ENCODE measurements around the gene GTPBP1. TPM values are rescaled to one million over a fixed set of nuclear protein-coding genes. Genes with fewer than 3 reads are reported as not detected.

GTPBP1 gene
- total RNA-seq, 2 donors from 2014 or later: 135 to 192 TPM

- H3K9me3 Mint-ChIP-seq: no peaks in the 10 kb centered on the region
- H3K4me3 Mint-ChIP-seq: no peak overlapping the region
- DNase-seq (ENCODE audit: low spot score) (no peak), ATAC-seq (no peak)
- H3K4me1 Mint-ChIP-seq (ENCODE audit: low read depth in 2 of 2): peaks cover 0 to 10% of the 10 kb centered on the region in 2 donors
- no peak overlapping the region for H3K27ac Mint-ChIP-seq
- H3K27me3 Mint-ChIP-seq: no peaks in the 10 kb centered on the region
- no peaks in the 10 kb centered on the region for H3K36me3 Mint-ChIP-seq
Measured at GRCh38 chr22:38773363-38773946, 67.7 kb downstream of the GTPBP1 start.

GRCh38 chr22:38774496-38775166, 68.9 kb downstream of the GTPBP1 start:
- H3K27me3 Mint-ChIP-seq: no peaks in the 10 kb centered on the region
- no peaks in the 10 kb centered on the region for H3K36me3 Mint-ChIP-seq
- no peaks in the 10 kb centered on the region for H3K9me3 Mint-ChIP-seq
- DNase-seq (ENCODE audit: low spot score) (no peak), ATAC-seq (no peak)
- H3K27ac Mint-ChIP-seq: peak overlapping the region in 1 of 2 donors; percentile 75
- H3K4me3 Mint-ChIP-seq: no peak overlapping the region
- peaks cover 0 to 7% of the 10 kb centered on the region in 2 donors for H3K4me1 Mint-ChIP-seq (ENCODE audit: low read depth in 2 of 2)

- Mint-ChIP-seq H3K36me3 (no peaks in the 10 kb centered on the region), H3K27me3 (no peaks in the 10 kb centered on the region), H3K4me3 (no peak overlapping the region), H3K4me1 (ENCODE audit: low read depth in 2 of 2) (peaks cover 0 to 7% of the 10 kb centered on the region in 2 donors), H3K9me3 (no peaks in the 10 kb centered on the region), H3K27ac (peak overlapping the region in 1 of 2 donors; percentile 75)
- ATAC-seq: no peak
- DNase-seq (ENCODE audit: low spot score): no peak
Measured at GRCh38 chr22:38775656-38776055, 69.9 kb downstream of the GTPBP1 start.

- Mint-ChIP-seq H3K36me3 (no peaks in the 10 kb centered on the region), H3K9me3 (no peaks in the 10 kb centered on the region), H3K4me1 (ENCODE audit: low read depth in 2 of 2) (peaks cover 0 to 7% of the 10 kb centered on the region in 2 donors), H3K4me3 (no peak overlapping the region), H3K27me3 (no peaks in the 10 kb centered on the region), H3K27ac (no peak overlapping the region)
- no peak for DNase-seq (ENCODE audit: low spot score)
- no peak for ATAC-seq
Measured at GRCh38 chr22:38776086-38776485, 70.3 kb downstream of the GTPBP1 start.

DNA sequence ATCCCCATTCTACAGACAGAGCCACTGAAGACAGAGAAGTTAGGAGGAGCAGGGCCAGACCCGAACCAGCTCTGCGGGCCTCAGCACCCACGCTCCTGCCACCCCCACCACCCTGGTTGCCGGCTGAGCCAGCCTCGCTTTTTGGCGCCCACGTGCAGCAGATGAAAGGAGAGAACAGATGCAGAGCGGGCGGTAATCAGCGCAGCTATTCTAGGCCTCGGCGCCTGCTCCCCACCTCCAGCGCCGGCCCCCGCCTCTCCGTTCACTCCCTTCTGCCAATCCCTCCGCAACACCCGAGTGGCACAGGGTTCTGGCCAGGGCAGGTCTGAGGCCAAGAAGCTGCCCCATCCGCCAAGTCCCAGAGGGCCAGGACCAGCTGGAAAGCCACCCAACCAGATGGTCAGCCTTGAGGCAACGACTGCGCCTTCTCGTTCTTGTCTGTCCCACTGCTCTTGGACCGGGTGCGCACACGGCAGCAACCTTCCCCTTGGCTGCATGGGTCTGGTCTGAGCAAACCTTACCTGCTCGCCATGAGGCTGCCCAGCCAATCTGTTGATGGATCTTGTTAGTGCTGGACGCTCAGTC, 71.4 kb downstream of the GTPBP1 start:
- DNase-seq (ENCODE audit: low spot score) (no peak), ATAC-seq (no peak)
- no peak overlapping the region for H3K27ac Mint-ChIP-seq
- H3K36me3 Mint-ChIP-seq: no peaks in the 10 kb centered on the region
- H3K9me3 Mint-ChIP-seq: no peaks in the 10 kb centered on the region
- peaks cover 0 to 8% of the 10 kb centered on the region in 2 donors for H3K4me1 Mint-ChIP-seq (ENCODE audit: low read depth in 2 of 2)
- H3K4me3 Mint-ChIP-seq: no peak overlapping the region
- H3K27me3 Mint-ChIP-seq: no peaks in the 10 kb centered on the region

DNA sequence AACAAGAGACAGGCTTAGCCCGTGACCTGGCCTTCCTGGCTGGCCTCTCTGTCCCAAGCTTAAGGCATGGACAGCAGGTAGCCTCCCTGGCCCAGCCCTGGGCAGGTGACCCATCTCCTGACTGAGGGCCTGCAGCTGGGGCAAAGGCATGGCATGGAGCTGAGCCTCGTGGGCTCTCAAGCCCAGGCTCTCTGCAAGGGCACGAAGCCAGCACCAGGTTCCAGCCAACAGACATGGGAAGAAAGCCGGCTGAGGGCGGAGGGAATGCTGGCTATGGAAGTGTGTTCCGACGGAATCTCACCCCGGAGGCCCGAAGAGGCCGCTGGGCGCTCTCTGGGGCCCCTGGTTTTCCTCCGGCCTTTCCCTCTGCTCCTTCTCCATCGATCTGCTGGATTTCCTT, 75.3 kb downstream of the GTPBP1 start:
- Mint-ChIP-seq H3K27me3 (no peaks in the 10 kb centered on the region), H3K9me3 (no peaks in the 10 kb centered on the region), H3K27ac (no peak overlapping the region), H3K4me3 (no peak overlapping the region), H3K4me1 (ENCODE audit: low read depth in 2 of 2) (peaks cover 0 to 9% of the 10 kb centered on the region in 2 donors), H3K36me3 (no peaks in the 10 kb centered on the region)
- ATAC-seq (no peak), DNase-seq (ENCODE audit: low spot score) (no peak)

DNA sequence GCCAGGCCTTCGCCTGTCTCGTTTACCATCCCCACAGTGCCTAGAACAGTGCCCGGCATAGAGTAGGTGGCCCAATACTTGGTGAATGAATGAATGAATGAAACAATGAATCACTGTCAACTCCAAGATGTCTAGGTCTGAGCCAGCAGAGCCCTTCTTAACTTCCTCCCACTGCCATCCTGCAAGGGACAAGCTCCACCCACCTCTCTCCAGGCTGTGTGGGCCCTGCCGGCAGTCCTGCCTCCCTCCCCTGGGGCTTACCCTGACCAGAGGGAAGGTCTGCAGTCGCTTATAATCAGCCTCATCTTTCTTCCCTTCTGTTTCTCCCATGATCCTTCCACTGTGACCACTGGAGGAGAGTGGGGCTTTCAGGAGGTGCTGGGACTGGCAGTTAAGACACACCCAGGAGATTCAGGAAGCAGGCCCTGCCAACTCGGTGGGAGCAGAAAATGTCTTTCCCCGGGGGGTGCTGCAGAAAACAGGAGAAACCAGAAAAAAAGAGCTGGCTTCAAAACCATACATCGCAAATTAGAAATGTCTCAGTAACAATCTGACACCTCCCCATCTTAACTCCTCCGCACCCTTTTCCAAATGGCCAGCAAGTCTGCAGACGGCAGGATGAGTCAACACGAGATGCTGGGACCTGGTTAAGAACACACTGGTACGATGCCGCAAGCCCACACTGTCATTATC, 76.8 kb downstream of the GTPBP1 start:
- Mint-ChIP-seq H3K4me1 (ENCODE audit: low read depth in 2 of 2) (peaks cover 0 to 6% of the 10 kb centered on the region in 2 donors), H3K27ac (no peak overlapping the region), H3K9me3 (no peaks in the 10 kb centered on the region), H3K27me3 (no peaks in the 10 kb centered on the region), H3K36me3 (no peaks in the 10 kb centered on the region), H3K4me3 (no peak overlapping the region)
- DNase-seq (ENCODE audit: low spot score) (no peak), ATAC-seq (no peak)

Other genes starting within 250 kb of the GTPBP1 start
- under 1 TPM; 0.26 to 0.92 TPM for gene KDELR3, start 237.8 kb upstream of the GTPBP1 start, total RNA-seq
- gene DDX17, start 199.6 kb upstream of the GTPBP1 start, total RNA-seq: 100 to 1,000 TPM; 368 to 422 TPM
- gene DMC1, start 135.8 kb upstream of the GTPBP1 start, total RNA-seq: 10 to 100 TPM in 1 of 2 donors, 1 to 10 TPM in 1; 4.6 to 11.5 TPM
- gene FAM227A, start 49.6 kb upstream of the GTPBP1 start, total RNA-seq: under 1 TPM in 1 of 2 donors, not detected in 1; 0.59 TPM
- 10 to 100 TPM in 1 of 2 donors, 1 to 10 TPM in 1; 8.7 to 12.4 TPM for gene CBY1, start 49.3 kb upstream of the GTPBP1 start, total RNA-seq
- 100 to 1,000 TPM; 109 to 153 TPM for gene TOMM22, start 24.0 kb upstream of the GTPBP1 start, total RNA-seq
- 10 to 100 TPM; 53.6 to 62.3 TPM for gene JOSD1, start 5.0 kb upstream of the GTPBP1 start, total RNA-seq
- 100 to 1,000 TPM; 203 to 215 TPM for gene SUN2, start 50.1 kb downstream of the GTPBP1 start, total RNA-seq
- 10 to 100 TPM in 1 of 2 donors, 1 to 10 TPM in 1; 9.0 to 11.0 TPM for gene DNAL4, start 88.2 kb downstream of the GTPBP1 start, total RNA-seq
- gene NPTXR, start 138.1 kb downstream of the GTPBP1 start, total RNA-seq: 1 to 10 TPM; 1.3 to 1.5 TPM
- gene CBX6, start 166.3 kb downstream of the GTPBP1 start, total RNA-seq: 100 to 1,000 TPM in 1 of 2 donors, 10 to 100 TPM in 1; 95.2 to 137 TPM